HepG2 (cell line): ENCODE measurements around the gene ARMH4. TPM values are rescaled to one million over a fixed set of nuclear protein-coding genes. Genes with fewer than 3 reads are reported as not detected.

Experiments
- ATAC-seq: fragments of 200-7000 bp; cut with Tn5 transposase; 3 replicates; pipeline ENCODE4 v1.9.1; 2020; ENCODE audit warnings: mild to moderate bottlenecking, moderate library complexity
- BruUV-seq: library from RNA; stranded (reverse); fragments of 400-500 nt; replicated peaks from 2 replicates; lab custom pipeline; 2021; lab: Mats Ljungman, UMichigan
- CTCF ChIA-PET: fragments of 300-600 bp; formaldehyde crosslinking; extraction: SDS; loops from one replicate; lab custom pipeline; 2021; ENCODE audit warnings: low total read pairs, inconsistent platforms, low intra/inter-chr PET ratio; lab: Yijun Ruan, JAX
- POLR2A ChIA-PET: fragments of 350-600 bp; sonication (Branson Sonifier 250); formaldehyde crosslinking; loops from one replicate; lab custom pipeline; 2020; ENCODE audit warnings: antibody characterized with exemption, inconsistent platforms; lab: Yijun Ruan, JAX
- DNase-seq: peaks from one replicate; pipeline ENCODE4 v3.0.0-alpha.2; 2015; ENCODE audit warnings: low spot score
- FAIRE-seq: peaks from 3 replicates; lab custom pipeline; 2011; peaks lifted over from hg19 to GRCh38; lab: Jason Lieb, UNC
- H2AFZ ChIP-seq: one replicate; pipeline ENCODE4 v1.6.1; 2011; ENCODE audit warnings: low read length, inconsistent platforms
- H3K27ac ChIP-seq: fragments of 300-600 bp; 3 replicates; pipeline ENCODE4 v1.8.0; 2011; ENCODE audit warnings: mixed run types, mild to moderate bottlenecking, mixed read lengths, low read length, inconsistent platforms; ENCODE audit not compliant: insufficient read depth; ENCODE audit errors: extremely low read length
- H3K27me3 ChIP-seq, 2 experiments: fragments of 200-600 bp in 1 of 2; 2 replicates in 1 of 2; 3 replicates in 1 of 2; pipeline versions ENCODE4 v1.6.0 to v1.8.0; 2011; ENCODE audit warnings: low read length in 2 of 2, mild to moderate bottlenecking in 2 of 2, moderate library complexity in 2 of 2, inconsistent platforms in 1 of 2; ENCODE audit not compliant: insufficient read depth in 2 of 2, control insufficient read depth in 1 of 2
- H3K36me3 ChIP-seq, 2 experiments: fragments of 200-600 bp in 1 of 2; replicated peaks in 1 of 2; 2 replicates in 1 of 2; 3 replicates in 1 of 2; pipeline versions ENCODE4 v1.5.1 to v1.8.0; 2011; ENCODE audit warnings: low read length in 2 of 2, inconsistent platforms in 1 of 2; ENCODE audit not compliant: insufficient read depth in 2 of 2, control insufficient read depth in 1 of 2
- H3K4me1 ChIP-seq: 2 replicates; pipeline ENCODE4 v1.5.1; 2012; ENCODE audit warnings: low read length, inconsistent platforms; ENCODE audit not compliant: insufficient read depth
- H3K4me2 ChIP-seq: 2 replicates; pipeline ENCODE4 v1.6.0; 2011; ENCODE audit warnings: low read depth, low read length, inconsistent platforms
- H3K4me3 ChIP-seq, 3 experiments: fragments of 200-600 bp in 1 of 3; sonication (generic), shearing (Covaris generic) in 1 of 3; replicated peaks in 1 of 3; 2 replicates each; pipeline ENCODE4 v1.5.1; 2011 to 2016; ENCODE audit warnings: low read length in 3 of 3, inconsistent platforms in 2 of 3, low read depth in 2 of 3, mild to moderate bottlenecking in 2 of 3, control low read depth in 1 of 3, mixed read lengths in 1 of 3; ENCODE audit not compliant: insufficient read depth in 1 of 3
- H3K79me2 ChIP-seq: one replicate; pipeline ENCODE4 v1.6.1; 2011; ENCODE audit warnings: low read length, inconsistent platforms; ENCODE audit not compliant: insufficient read depth
- H3K9ac ChIP-seq: 2 replicates; pipeline ENCODE4 v1.6.0; 2011; ENCODE audit warnings: mild to moderate bottlenecking, low read depth, low read length, inconsistent platforms; ENCODE audit not compliant: insufficient read depth
- H3K9me3 ChIP-seq: 2 replicates; pipeline ENCODE4 v1.5.1; 2012; ENCODE audit warnings: mild to moderate bottlenecking, low read length
- H4K20me1 ChIP-seq: 2 replicates; pipeline ENCODE4 v1.6.0; 2011; ENCODE audit warnings: inconsistent platforms, mild to moderate bottlenecking, low read length, moderate library complexity; ENCODE audit not compliant: insufficient read depth
- AGO1 ChIP-seq: fragments of 200-400 bp; formaldehyde crosslinking; IDR thresholded peaks from 2 replicates; pipeline ENCODE4 v1.6.1; 2017; ENCODE audit warnings: mild to moderate bottlenecking, low read depth, low read length, moderate library complexity; ENCODE audit not compliant: poor library complexity, severe bottlenecking
- ATF1 ChIP-seq: IDR thresholded peaks from 2 replicates; pipeline ENCODE4 v1.6.1; 2016; ENCODE audit warnings: mild to moderate bottlenecking, control low read depth
- ATF5 ChIP-seq: sonication (generic); formaldehyde crosslinking; IDR thresholded peaks from 2 replicates; pipeline ENCODE4 v1.4.0; 2020; ENCODE audit warnings: mild to moderate bottlenecking, low read depth, missing genetic modification reagents
- CC2D1A ChIP-seq: sonication (generic); formaldehyde crosslinking; IDR thresholded peaks from 2 replicates; pipeline ENCODE4 v1.8.1; 2023; ENCODE audit warnings: mild to moderate bottlenecking, missing genetic modification reagents
- CEBPZ ChIP-seq: IDR thresholded peaks from 2 replicates; pipeline ENCODE4 v1.6.1; 2012; ENCODE audit warnings: low read length, improper control_type of control experiment
- HDAC6 ChIP-seq: fragments of 200-600 bp; sonication (generic); IDR thresholded peaks from 2 replicates; pipeline ENCODE4 v1.7.0; 2017; ENCODE audit warnings: mild to moderate bottlenecking, antibody characterized with exemption, low read length, low read depth
- HNRNPUL1 ChIP-seq: fragments of 200-400 bp; formaldehyde crosslinking; IDR thresholded peaks from 2 replicates; pipeline ENCODE4 v1.6.1; 2017; ENCODE audit warnings: low read depth, mild to moderate bottlenecking, low read length, moderate library complexity
- NFE2L2 ChIP-seq: fragments of 150-350 bp; IDR thresholded peaks from 2 replicates; pipeline ENCODE4 v1.6.1; 2014; ENCODE audit warnings: low read length
- RAD21 ChIP-seq: fragments of 450-650 bp; formaldehyde crosslinking; IDR thresholded peaks from 2 replicates; pipeline ENCODE4 v1.5.0; 2020; ENCODE audit warnings: mild to moderate bottlenecking
- SIN3B ChIP-seq: fragments of 150-350 bp; IDR thresholded peaks from 2 replicates; pipeline ENCODE4 v1.6.1; 2014; ENCODE audit warnings: low read length
- SRSF9 ChIP-seq: fragments of 200-400 bp; formaldehyde crosslinking; IDR thresholded peaks from 2 replicates; pipeline ENCODE4 v1.6.1; 2018; ENCODE audit warnings: borderline replicate concordance, mild to moderate bottlenecking, low read depth, low read length; ENCODE audit not compliant: insufficient read depth, poor library complexity, severe bottlenecking
- SYNCRIP ChIP-seq: fragments of 200-400 bp; formaldehyde crosslinking; IDR thresholded peaks from 2 replicates; pipeline ENCODE4 v1.6.1; 2018; ENCODE audit warnings: mild to moderate bottlenecking, low read depth, low read length; ENCODE audit not compliant: insufficient read depth
- TEAD2 ChIP-seq: sonication (generic); formaldehyde crosslinking; IDR thresholded peaks from 2 replicates; pipeline ENCODE4 v1.9.0; 2021; ENCODE audit warnings: missing genetic modification reagents
- XRCC5 ChIP-seq: fragments of 200-400 bp; formaldehyde crosslinking; optimal IDR thresholded peaks from 2 replicates; pipeline ENCODE3; 2017; ENCODE audit warnings: mild to moderate bottlenecking, low read length
- ZBTB21 ChIP-seq: sonication (generic); formaldehyde crosslinking; IDR thresholded peaks from 2 replicates; pipeline ENCODE4 v1.4.0; 2020; ENCODE audit warnings: missing genetic modification reagents
- ZNF138 ChIP-seq: sonication (generic); formaldehyde crosslinking; IDR thresholded peaks from 2 replicates; pipeline ENCODE4 v1.5.0; 2020; ENCODE audit warnings: mild to moderate bottlenecking, low read depth, missing genetic modification reagents
- ZNF501 ChIP-seq: sonication (generic); formaldehyde crosslinking; IDR thresholded peaks from 2 replicates; pipeline ENCODE4 v1.5.1; 2020; ENCODE audit warnings: mild to moderate bottlenecking, moderate library complexity, missing genetic modification reagents
- ZNF570 ChIP-seq: sonication (generic); formaldehyde crosslinking; IDR thresholded peaks from 2 replicates; pipeline ENCODE4 v1.4.0; 2020; ENCODE audit warnings: mild to moderate bottlenecking, missing genetic modification reagents, borderline replicate concordance
- WGBS: methylation state at CpG from one replicate; pipeline ENCODE4 v1.1.6; 2017; ENCODE audit warnings: low lambda C conversion rate; 5-methylcytosine and 5-hydroxymethylcytosine counted together
- in situ Hi-C: cut with HindIII; loops from 2 replicates; pipeline ENCODE4 v1.10.0; 2017; ENCODE audit warnings: low pct_unique_long_range_greater_than_20kb; ENCODE audit not compliant: extremely low pct_ligation_motif_present
- intact Hi-C: fragments of 100-400 bp; cut with micrococcal nuclease; formaldehyde crosslinking; loops from one replicate; pipeline ENCODE4 v1.10.0; 2022; ENCODE audit not compliant: unreplicated experiment
- polyA plus RNA-seq, 8 experiments: library from polyadenylated mRNA; depleted of rRNA in 3 of 8; stranded (reverse) in 7 of 8; unstranded in 1 of 8; fragments of >200 nt; fragmentation: Illumina TruSeq in 4 of 8; extraction: Trizol in 4 of 8; gene quantifications; 2 replicates each; pipeline versions ENCODE4 v1.2.1 to v1.2.3, GENCODE V29; 2011 to 2016; ENCODE audit warnings: low read depth in 4 of 8, missing spikeins in 1 of 8, mixed read lengths in 1 of 8; ENCODE audit not compliant: insufficient read depth in 1 of 8
- total RNA-seq, 5 experiments: library from RNA; depleted of rRNA; stranded (reverse); fragments of >200 nt; fragmentation: Illumina TruSeq; extraction: Trizol; gene quantifications; 2 replicates each; pipeline ENCODE4 v1.2.3, GENCODE V29; 2016; ENCODE audit warnings: low read depth in 1 of 5

ARMH4 gene
- total and polyA plus RNA-seq, 2 of the 13 experiments (the other 11 are each of a cell fraction or from before 2014, with no cell fraction given), result 0.02 to 0.18 TPM

GRCh38 chr14:58107041-58107440 lies 45.0 kb downstream of the ARMH4 start:
- in situ Hi-C loops, result loop anchor here (5.0 to 25.0 kb wide), 2 partner anchors 60 to 255 kb away; no protein-coding TSS in a partner anchor
- POLR2A ChIA-PET, result no interaction called here
- FAIRE-seq, result no peak

GRCh38 chr14:58106446-58106845 lies 45.6 kb downstream of the ARMH4 start:
- intact Hi-C loops, result no loop called here
- ChIA-PET POLR2A (no interaction called here), CTCF (no interaction called here)
- WGBS, result 3% methylated on average over 4 of the region's 4 CpGs
- Histone ChIP-seq H3K36me3 (no peaks in the 10 kb centered on the region), H3K79me2 (no peaks in the 10 kb centered on the region), H4K20me1 (no peaks in the 10 kb centered on the region), H3K27ac (no peak overlapping the region), H3K9ac (no peak overlapping the region), H3K4me2 (no peak overlapping the region), H3K27me3 (no peaks in the 10 kb centered on the region), H3K4me1 (no peaks in the 10 kb centered on the region), H3K4me3 (no peak overlapping the region), H2AFZ (no peak overlapping the region), H3K9me3 (no peaks in the 10 kb centered on the region)
- FAIRE-seq, result no peak
- no peak for ATAC-seq
- no peak for DNase-seq
- BruUV-seq, result no TSS peak
- in situ Hi-C loops, result loop anchor here (5.0 to 25.0 kb wide), 2 partner anchors 61 to 256 kb away; no protein-coding TSS in a partner anchor
- no peak for TF ChIP-seq SYNCRIP
- TF ChIP-seq SRSF9, result no peak
- TF ChIP-seq HDAC6, result no peak
- TF ChIP-seq RAD21 (CRISPR knock-in tag), result no peak
- TF ChIP-seq ATF5, result no peak
- no peak for TF ChIP-seq TEAD2
- no peak for TF ChIP-seq XRCC5
- no peak for TF ChIP-seq CC2D1A (CRISPR knock-in tag)
- no peak for TF ChIP-seq ZNF138
- TF ChIP-seq CEBPZ, result no peak

More at GRCh38 chr14:58107041-58107440, 45.0 kb downstream of the ARMH4 start:
- no peak overlapping the region for H3K4me2 ChIP-seq
- TF ChIP-seq AGO1, result no peak
- no peak for TF ChIP-seq ZNF501
- TF ChIP-seq NFE2L2, result no peak
- TF ChIP-seq ZNF570 (CRISPR knock-in tag), result no peak
- no peak for TF ChIP-seq HNRNPUL1
- TF ChIP-seq ZBTB21, result no peak
- TF ChIP-seq ATF1 (CRISPR knock-in tag), result no peak
- TF ChIP-seq SIN3B, result no peak
- H3K9ac ChIP-seq, result no peak overlapping the region
- CTCF ChIA-PET, result interaction anchor here (1.6 kb wide), 1 partner anchor 59 kb away, joined by 16 read pairs; no protein-coding TSS in a partner anchor
- no peaks in the 10 kb centered on the region for H3K79me2 ChIP-seq
- ATAC-seq (no peak), DNase-seq (no peak)
- H4K20me1 ChIP-seq, result no peaks in the 10 kb centered on the region
- H3K4me1 ChIP-seq, result no peaks in the 10 kb centered on the region
- no peak overlapping the region for H3K27ac ChIP-seq
- 52% methylated on average over 1 of the region's 1 CpG for WGBS
- intact Hi-C loops, result no loop called here
- no peak overlapping the region for H3K4me3 ChIP-seq
- H2AFZ ChIP-seq, result no peak overlapping the region
- H3K9me3 ChIP-seq, result no peaks in the 10 kb centered on the region
- no peaks in the 10 kb centered on the region for H3K27me3 ChIP-seq
- H3K36me3 ChIP-seq, result no peaks in the 10 kb centered on the region
- no TSS peak for BruUV-seq
